Panc1 (cell line): ENCODE results near the gene SHC4.

Experiments used
- POLR2AphosphoS5 ChIP-seq: IDR thresholded peaks from 2 replicates; pipeline ENCODE4 v1.6.1; 2012; ENCODE audit warnings: mild to moderate bottlenecking, low read depth, low read length, moderate library complexity
- REST ChIP-seq, 2 experiments: IDR thresholded peaks; 2 replicates each; pipeline ENCODE4 v1.6.1; 2011 to 2012; ENCODE audit warnings: low read depth in 2 of 2, control low read depth in 1 of 2, low read length in 1 of 2, mild to moderate bottlenecking in 1 of 2, moderate library complexity in 1 of 2; ENCODE audit not compliant: insufficient read depth in 1 of 2
- TCF7L2 ChIP-seq: IDR thresholded peaks from 2 replicates; pipeline ENCODE4 v1.6.1; 2011; ENCODE audit warnings: mild to moderate bottlenecking, low read depth, low read length, inconsistent platforms
- TF ChIP-seq, protein P1 (sequence below): fragments of 450-650 bp; IDR thresholded peaks from 2 replicates; pipeline ENCODE4 v1.5.1; 2017; ENCODE audit warnings: mild to moderate bottlenecking

DNA sequence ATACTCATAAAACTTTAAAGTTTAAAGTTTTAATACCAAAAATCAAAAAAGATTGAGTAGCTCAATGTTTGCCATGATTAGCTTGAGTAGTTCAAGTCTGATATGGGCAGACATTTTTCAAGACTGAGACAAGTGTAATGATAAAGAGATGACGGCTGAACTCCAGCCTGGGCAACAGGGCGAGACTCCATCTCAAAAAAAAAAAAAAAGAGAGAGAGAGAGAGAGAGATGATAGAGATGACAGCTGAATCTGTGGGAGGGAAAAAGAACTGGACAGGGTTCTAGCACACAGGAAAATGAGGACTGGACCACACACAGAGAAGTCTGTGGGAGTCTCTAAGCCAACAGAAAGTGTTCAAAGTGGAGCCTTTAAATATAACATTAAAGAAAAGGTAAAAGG, 178.0 kb downstream of the SHC4 start:
- TF ChIP-seq, protein P1, sequence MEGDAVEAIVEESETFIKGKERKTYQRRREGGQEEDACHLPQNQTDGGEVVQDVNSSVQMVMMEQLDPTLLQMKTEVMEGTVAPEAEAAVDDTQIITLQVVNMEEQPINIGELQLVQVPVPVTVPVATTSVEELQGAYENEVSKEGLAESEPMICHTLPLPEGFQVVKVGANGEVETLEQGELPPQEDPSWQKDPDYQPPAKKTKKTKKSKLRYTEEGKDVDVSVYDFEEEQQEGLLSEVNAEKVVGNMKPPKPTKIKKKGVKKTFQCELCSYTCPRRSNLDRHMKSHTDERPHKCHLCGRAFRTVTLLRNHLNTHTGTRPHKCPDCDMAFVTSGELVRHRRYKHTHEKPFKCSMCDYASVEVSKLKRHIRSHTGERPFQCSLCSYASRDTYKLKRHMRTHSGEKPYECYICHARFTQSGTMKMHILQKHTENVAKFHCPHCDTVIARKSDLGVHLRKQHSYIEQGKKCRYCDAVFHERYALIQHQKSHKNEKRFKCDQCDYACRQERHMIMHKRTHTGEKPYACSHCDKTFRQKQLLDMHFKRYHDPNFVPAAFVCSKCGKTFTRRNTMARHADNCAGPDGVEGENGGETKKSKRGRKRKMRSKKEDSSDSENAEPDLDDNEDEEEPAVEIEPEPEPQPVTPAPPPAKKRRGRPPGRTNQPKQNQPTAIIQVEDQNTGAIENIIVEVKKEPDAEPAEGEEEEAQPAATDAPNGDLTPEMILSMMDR: no peak
- TF ChIP-seq TCF7L2 (no peak), REST (IDR thresholded peaks at IDR 0.05; ENCODE audit: insufficient read depth in 1 of 2, low read depth in 2 of 2, low read length in 1 of 2) (no peak), POLR2AphosphoS5 (no peak)
